Mesothelial cell of epicardium (in vitro differentiated cells): ENCODE results near the gene GRIPAP1. TPM values are rescaled to one million over a fixed set of nuclear protein-coding genes. Genes with fewer than 3 reads are reported as not detected.

ENCODE experiments used
- DNase-seq, 2 experiments: peaks; one replicate each; pipeline ENCODE4 v3.0.0; 2021; ENCODE audit warnings: low spot score in 2 of 2; ENCODE audit not compliant: unreplicated experiment in 2 of 2
- H3K27ac Mint-ChIP-seq: 2 replicates; pipeline ENCODE4 v1.8.0; 2021; ENCODE audit warnings: mixed read lengths
- H3K27me3 Mint-ChIP-seq: 2 replicates; pipeline ENCODE4 v1.8.0; 2021; ENCODE audit warnings: low read depth, mixed read lengths
- H3K36me3 Mint-ChIP-seq: 2 replicates; pipeline ENCODE4 v1.8.0; 2021; ENCODE audit warnings: mixed read lengths
- H3K4me1 Mint-ChIP-seq: 2 replicates; pipeline ENCODE4 v1.8.0; 2021; ENCODE audit warnings: mixed read lengths
- H3K4me3 Mint-ChIP-seq: 2 replicates; pipeline ENCODE4 v1.8.0; 2021; ENCODE audit warnings: mild to moderate bottlenecking, moderate library complexity, mixed read lengths
- H3K9me3 Mint-ChIP-seq: 2 replicates; pipeline ENCODE4 v1.8.0; 2021; ENCODE audit warnings: mixed read lengths
- total RNA-seq: library from RNA; stranded (reverse); gene quantifications from 3 replicates; pipeline ENCODE4 v1.2.1, GENCODE V29; 2021
- TF ChIP-seq, protein P1 (sequence below): fragments of 200-600 bp; sonication (generic); IDR thresholded peaks from one replicate; pipeline ENCODE4 v1.5.0; 2021; ENCODE audit warnings: antibody characterized with exemption; ENCODE audit not compliant: unreplicated experiment

GRIPAP1 gene
- total RNA-seq, 1 donor from 2014 or later = 69.7 TPM

DNA sequence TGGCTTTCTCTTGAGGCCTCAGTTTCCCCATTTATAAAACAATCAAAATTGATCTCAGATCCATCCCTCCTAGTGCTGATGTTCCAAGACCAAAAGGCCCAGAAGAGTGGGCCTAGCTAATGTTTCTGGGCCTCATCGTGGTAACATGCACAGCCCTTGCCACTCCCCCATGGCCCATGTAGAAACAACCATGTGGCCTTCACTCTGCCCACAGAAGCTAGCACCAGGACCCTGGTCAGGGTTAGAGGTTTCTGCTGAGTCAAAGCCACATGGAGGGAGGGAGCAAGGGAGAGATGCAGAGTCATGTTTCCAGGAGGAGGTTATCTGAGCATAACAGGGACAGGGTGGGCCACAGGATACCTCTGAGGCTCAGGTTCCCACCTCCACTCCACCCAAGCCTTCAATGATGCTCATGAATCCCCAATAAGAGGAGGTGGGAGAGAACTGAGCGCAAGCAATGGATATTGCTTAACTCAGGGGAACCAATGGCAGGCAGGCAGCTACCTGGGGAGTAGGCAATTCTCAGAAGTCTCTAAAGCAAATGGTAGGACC lies 61.6 kb downstream of the GRIPAP1 start:
- TF ChIP-seq, protein P1, sequence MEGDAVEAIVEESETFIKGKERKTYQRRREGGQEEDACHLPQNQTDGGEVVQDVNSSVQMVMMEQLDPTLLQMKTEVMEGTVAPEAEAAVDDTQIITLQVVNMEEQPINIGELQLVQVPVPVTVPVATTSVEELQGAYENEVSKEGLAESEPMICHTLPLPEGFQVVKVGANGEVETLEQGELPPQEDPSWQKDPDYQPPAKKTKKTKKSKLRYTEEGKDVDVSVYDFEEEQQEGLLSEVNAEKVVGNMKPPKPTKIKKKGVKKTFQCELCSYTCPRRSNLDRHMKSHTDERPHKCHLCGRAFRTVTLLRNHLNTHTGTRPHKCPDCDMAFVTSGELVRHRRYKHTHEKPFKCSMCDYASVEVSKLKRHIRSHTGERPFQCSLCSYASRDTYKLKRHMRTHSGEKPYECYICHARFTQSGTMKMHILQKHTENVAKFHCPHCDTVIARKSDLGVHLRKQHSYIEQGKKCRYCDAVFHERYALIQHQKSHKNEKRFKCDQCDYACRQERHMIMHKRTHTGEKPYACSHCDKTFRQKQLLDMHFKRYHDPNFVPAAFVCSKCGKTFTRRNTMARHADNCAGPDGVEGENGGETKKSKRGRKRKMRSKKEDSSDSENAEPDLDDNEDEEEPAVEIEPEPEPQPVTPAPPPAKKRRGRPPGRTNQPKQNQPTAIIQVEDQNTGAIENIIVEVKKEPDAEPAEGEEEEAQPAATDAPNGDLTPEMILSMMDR = no peak
- H3K27ac Mint-ChIP-seq = no peak overlapping the region
- H3K36me3 Mint-ChIP-seq = peaks cover 3% of the 10 kb centered on the region
- no peak overlapping the region for H3K4me3 Mint-ChIP-seq
- H3K27me3 Mint-ChIP-seq = no peaks in the 10 kb centered on the region
- no peaks in the 10 kb centered on the region for H3K4me1 Mint-ChIP-seq
- no peak for DNase-seq
- peaks cover 21% of the 10 kb centered on the region for H3K9me3 Mint-ChIP-seq

DNA sequence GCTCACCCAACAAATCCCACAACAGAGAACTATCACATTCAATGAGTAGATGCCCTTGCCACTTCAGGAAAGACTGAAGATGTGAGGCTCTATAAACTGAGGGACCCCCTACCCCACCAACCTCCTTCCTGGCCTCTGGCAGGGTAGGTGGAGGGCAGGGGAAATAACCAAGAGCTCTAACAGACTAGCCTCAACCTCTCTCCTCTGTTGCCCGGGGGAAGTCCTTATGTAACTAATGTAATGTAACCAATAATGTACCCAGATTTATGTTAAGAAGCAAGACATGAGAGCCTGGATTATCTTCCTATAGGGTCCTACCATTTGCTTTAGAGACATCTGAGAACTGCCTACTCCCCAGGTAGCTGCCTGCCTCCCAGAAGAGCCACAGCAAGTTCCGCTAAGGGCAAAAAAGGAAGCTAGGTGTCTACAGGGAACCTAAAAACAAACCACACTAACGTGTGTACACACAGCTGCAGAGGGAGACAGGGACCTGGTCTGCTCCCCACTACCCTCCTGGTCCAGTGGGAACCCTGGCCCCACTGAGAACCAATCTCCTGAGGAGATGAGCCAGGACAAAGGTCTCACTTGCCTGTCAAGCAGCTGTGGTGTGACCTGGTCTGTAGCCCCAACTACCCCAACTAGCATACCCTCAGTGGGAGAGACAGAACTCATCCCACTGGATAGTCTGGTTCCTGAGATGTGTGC lies 62.4 kb downstream of the GRIPAP1 start:
- Mint-ChIP-seq H3K4me3 (no peak overlapping the region), H3K36me3 (peaks cover 9% of the 10 kb centered on the region), H3K27me3 (no peaks in the 10 kb centered on the region), H3K27ac (no peak overlapping the region), H3K4me1 (no peaks in the 10 kb centered on the region), H3K9me3 (peaks cover 23% of the 10 kb centered on the region)
- DNase-seq = no peak
- TF ChIP-seq, protein P1 = no peak

DNA sequence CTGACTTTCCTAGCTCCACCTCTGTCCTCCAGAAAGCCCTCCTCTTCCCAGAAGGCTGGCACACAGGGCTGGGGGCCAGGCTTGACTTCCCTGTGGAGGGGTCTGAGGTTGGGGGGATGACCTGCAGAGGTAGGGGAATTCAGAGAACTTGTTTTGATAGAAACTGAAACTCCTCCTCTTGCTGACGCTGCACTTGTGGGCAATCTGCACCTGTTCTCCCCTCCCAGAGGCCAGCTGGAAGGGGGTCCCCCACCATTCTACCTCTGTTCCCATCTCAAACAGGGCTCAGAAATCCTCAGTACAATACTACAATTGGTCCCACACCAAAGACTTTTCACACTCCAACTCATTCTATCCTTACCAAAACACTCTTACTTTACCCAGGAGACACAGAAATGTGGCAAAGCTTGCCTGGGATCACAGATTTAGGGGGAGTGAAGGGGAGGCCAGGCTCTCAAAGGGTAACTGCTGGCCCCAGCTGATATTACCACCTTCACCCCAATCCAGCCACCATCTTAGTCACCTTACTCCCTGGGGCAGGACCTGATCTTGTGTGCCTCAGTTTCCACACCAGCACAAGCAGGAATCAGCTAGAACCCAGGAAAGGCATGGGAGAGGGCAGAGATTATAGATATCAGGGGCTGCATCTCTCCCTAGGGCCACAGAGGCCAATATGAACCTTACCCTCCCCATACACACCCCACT lies 63.2 kb downstream of the GRIPAP1 start:
- Mint-ChIP-seq H3K36me3 (peaks cover 17% of the 10 kb centered on the region), H3K4me1 (no peaks in the 10 kb centered on the region), H3K9me3 (peaks cover 25% of the 10 kb centered on the region), H3K27ac (no peak overlapping the region), H3K4me3 (no peak overlapping the region), H3K27me3 (no peaks in the 10 kb centered on the region)
- TF ChIP-seq, protein P1 = no peak
- no peak for DNase-seq

DNA sequence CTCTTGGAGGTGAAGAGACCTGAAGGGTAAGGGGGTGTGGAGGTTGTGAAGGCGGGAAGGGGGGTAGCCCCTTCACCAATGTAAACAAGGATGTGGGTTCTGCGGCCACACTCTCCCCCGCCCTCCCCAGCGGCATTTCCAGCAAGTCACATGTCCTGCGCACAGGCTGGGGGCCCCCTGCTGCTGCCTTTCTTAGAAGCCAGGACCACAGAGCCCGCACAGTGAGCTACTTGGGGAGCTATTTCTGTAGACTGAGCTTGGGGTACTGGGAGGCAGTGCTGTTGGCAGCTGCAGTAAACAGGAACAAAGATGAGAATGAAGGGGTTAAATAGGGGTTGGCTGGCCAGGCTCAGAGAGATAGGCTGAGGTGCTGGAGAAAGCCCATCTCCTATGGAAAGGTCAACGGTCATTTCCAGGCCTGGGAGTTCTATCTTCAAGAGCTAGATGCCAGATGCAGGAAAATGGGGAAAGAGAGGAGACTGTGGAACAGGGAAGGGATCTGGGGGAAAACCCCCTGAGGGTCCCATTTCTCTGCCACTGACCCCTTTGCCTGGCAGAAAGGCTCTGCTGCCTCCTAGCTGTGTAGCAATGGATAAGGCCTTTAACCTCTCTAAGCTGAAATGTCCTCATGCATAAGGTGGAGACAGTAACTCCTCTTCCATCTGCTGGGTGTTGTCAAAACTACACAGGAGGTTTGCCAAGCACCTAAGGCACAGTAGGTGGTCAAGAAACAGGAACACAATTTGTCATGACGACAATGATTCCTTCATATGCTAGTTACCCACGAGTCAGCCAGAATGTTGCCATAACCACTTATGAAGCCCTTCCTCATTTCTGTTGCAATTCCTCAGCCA lies 64.8 kb downstream of the GRIPAP1 start:
- no peak overlapping the region for H3K4me3 Mint-ChIP-seq
- H3K36me3 Mint-ChIP-seq = peaks cover 25% of the 10 kb centered on the region
- TF ChIP-seq, protein P1 = no peak
- H3K27me3 Mint-ChIP-seq = no peaks in the 10 kb centered on the region
- H3K27ac Mint-ChIP-seq = no peak overlapping the region
- H3K4me1 Mint-ChIP-seq = no peaks in the 10 kb centered on the region
- peaks cover 20% of the 10 kb centered on the region for H3K9me3 Mint-ChIP-seq
- no peak for DNase-seq

DNA sequence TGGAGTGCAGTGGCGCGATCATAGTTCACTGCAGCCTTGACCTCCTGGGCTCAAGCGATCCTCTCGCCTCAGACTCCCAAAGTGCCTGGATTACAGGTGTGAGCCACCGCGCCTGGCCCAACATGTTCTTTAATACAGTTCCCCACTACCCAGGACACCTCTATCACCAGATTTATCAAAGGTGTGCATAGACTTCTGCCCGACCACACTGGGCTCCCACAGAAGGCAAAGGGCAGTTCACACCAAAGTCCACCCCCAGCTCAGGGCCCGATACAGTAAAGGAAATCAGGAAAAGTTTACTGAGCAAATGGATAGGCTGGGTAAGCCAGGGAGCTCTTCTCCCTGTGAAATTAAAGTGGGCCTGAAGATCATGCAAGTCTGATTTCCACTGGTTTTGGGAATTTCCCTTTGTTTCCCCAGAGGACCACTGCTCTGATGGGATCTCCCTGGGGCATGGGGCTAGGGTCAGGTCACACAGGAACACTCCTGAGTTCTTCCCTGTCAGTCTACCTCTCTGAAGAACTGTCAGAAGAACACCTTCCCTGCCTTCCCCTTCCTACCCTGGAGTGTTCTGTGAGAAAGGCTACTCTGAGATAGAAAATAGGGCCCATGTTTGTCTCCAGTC lies 65.5 kb downstream of the GRIPAP1 start:
- peaks cover 18% of the 10 kb centered on the region for H3K9me3 Mint-ChIP-seq
- H3K36me3 Mint-ChIP-seq = peaks cover 23% of the 10 kb centered on the region
- no peak for DNase-seq
- TF ChIP-seq, protein P1 = no peak
- no peaks in the 10 kb centered on the region for H3K4me1 Mint-ChIP-seq
- H3K27ac Mint-ChIP-seq = no peak overlapping the region
- no peak overlapping the region for H3K4me3 Mint-ChIP-seq
- H3K27me3 Mint-ChIP-seq = no peaks in the 10 kb centered on the region
